Left ventricle myocardium superior (tissue), 1 donor: ENCODE measurements around the gene GJB3. TPM values are rescaled to one million over a fixed set of nuclear protein-coding genes. Genes with fewer than 3 reads are reported as not detected.
"Not testable (repeated sequence)": the region's sequence is repeated elsewhere in the genome, so short reads cannot be mapped to it uniquely, and the experiment has no call there.

ENCODE experiments used
- ATAC-seq: fragments of 200-7000 bp; cut with Tn5 transposase; one replicate; pipeline ENCODE4 v1.9.1; 2020; ENCODE audit warnings: mild to moderate bottlenecking, moderate library complexity
- DNase-seq: peaks from one replicate; pipeline ENCODE4 v3.0.0-alpha.2; 2020
- intact Hi-C: fragments of 100-400 bp; cut with micrococcal nuclease; formaldehyde crosslinking; loops from one replicate; pipeline ENCODE4 v1.11.0; 2022
- total RNA-seq: library from RNA; stranded (reverse); fragmentation: NEBNext Ultra II Directional; extraction: Animal tissue kit (Norgen Biotek cat#: 25700); gene quantifications from one replicate; pipeline ENCODE4 v1.2.1, GENCODE V29; 2021
- donor health status: DM: no; HTN: yes; CAD: no; lungs with severe emphysema.

The GJB3 gene
- total RNA-seq, 1 donor from 2014 or later = not detected

DNA sequence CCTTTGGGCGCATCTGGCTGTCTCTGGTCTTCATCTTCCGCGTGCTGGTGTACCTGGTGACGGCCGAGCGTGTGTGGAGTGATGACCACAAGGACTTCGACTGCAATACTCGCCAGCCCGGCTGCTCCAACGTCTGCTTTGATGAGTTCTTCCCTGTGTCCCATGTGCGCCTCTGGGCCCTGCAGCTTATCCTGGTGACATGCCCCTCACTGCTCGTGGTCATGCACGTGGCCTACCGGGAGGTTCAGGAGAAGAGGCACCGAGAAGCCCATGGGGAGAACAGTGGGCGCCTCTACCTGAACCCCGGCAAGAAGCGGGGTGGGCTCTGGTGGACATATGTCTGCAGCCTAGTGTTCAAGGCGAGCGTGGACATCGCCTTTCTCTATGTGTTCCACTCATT, 23.6 kb upstream of the GJB3 start:
- DNase-seq = no peak
- no peak for ATAC-seq
- intact Hi-C loops = no loop called here

DNA sequence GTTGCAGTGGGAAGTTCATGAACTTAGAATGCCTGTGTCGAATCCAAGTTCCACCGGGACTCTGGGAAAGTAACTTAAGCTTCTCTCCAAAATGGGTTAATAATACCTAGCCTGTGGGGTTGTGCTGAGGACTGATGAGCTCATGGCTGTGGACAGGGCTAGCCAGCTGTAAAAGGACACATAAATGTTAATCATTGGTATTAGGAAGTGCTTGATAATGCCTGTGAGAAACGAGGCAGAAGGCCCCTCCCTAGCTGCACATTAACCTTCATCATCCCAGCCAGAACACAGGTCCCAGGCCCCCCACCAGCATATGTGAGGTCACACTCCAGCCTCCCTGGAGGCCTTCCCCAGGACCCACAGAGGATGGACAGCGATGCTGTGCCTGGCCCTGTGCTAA, 22.3 kb upstream of the GJB3 start:
- intact Hi-C loops = no loop called here
- ATAC-seq (no peak), DNase-seq (no peak)

DNA sequence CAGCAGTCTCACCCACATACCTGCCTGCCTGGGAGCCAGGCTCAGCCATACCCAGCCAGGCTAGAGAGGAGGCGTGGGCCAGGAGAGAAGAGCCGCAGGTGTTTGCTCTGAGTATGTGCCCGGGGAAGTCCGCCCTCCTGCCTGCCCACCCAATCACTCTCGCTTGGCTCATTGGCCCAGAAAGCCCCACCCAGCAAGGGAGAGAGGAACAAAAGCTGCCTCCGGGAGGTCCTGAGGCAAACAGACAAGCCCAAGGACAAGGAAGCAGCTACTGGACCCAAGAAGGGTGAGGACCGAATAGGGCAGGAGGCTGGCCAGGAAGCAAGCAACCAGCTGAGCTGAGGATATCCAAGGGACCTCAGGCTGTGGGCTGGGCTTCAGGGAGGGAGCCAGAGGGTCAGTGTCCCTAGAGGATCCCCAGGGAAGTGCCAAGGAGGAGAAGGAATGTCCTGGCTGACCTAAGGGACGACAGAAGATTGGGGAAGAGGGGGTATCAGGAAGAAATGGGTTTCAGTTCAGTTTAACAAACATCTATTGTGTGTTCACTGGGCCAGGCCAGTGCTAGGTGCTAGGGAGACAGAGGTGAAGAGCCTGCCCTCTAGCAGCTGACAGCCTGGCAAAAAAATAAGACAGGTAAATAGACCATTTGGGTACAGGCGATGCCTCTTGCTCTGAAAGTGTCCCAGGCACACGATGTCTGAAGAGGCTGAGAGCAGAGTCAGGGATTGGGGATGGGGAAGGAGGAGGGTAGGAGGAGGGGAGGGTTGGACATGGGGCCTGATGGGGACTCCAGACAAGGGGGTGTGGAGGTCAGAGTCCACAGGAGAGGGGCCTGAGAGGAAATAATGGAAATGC, 21.3 kb upstream of the GJB3 start, which contains the start of gene GJB4:
Gene GJB4, plus strand, starts transcription at position 238 of the 855 bp plus-strand sequence. CDS start 1,515 bp downstream, outside the sequence.
- no peak for ATAC-seq
- intact Hi-C loops = no loop called here
- DNase-seq = no peak

DNA sequence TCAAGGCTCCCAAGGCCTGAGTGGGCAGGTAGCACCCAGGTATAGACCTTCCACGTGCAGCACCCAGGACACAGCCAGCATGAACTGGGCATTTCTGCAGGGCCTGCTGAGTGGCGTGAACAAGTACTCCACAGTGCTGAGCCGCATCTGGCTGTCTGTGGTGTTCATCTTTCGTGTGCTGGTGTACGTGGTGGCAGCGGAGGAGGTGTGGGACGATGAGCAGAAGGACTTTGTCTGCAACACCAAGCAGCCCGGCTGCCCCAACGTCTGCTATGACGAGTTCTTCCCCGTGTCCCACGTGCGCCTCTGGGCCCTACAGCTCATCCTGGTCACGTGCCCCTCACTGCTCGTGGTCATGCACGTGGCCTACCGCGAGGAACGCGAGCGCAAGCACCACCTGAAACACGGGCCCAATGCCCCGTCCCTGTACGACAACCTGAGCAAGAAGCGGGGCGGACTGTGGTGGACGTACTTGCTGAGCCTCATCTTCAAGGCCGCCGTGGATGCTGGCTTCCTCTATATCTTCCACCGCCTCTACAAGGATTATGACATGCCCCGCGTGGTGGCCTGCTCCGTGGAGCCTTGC, 19.7 kb upstream of the GJB3 start:
- ATAC-seq = no peak
- intact Hi-C loops = no loop called here
- no peak for DNase-seq

GRCh38 chr1:34761776-34762307, 19.2 kb upstream of the GJB3 start:
- ATAC-seq (no peak), DNase-seq (no peak)
- intact Hi-C loops = no loop called here

DNA sequence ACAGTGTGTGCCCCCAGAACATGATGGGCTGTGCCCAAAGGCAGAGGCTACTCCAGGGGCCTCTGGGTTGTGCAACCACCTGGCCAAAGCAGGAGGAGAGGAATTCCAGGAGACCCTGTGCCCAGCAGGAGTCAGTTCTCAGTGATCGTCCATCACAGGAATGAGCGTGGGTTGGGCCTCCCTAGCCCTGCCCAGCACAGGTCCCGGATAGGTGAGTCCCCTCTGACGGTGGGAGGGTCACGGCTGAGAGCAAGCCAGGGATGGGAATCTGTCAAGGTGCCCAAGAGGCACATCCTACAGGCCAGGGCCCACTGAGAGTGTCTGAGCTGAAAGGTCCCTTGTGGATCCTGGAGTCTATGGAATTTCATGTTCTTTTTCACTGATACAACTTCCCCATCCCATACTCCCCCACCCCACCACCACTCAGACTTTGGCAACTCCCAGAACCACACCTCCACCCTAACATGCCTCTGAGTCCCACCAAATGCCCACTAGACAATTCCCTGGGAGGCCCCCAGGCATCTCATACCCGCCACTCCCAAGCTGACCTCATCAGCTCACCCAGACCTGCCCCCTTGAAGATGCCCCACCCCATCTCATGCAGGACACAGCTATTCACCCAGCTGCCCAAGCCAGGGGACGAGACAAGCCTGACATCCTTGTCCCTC, 18.4 kb upstream of the GJB3 start:
- ATAC-seq (no peak), DNase-seq (no peak)
- intact Hi-C loops = no loop called here

GRCh38 chr1:34763142-34763781, 17.8 kb upstream of the GJB3 start:
- intact Hi-C loops = no loop called here
- no peak for DNase-seq
- ATAC-seq = no peak

DNA sequence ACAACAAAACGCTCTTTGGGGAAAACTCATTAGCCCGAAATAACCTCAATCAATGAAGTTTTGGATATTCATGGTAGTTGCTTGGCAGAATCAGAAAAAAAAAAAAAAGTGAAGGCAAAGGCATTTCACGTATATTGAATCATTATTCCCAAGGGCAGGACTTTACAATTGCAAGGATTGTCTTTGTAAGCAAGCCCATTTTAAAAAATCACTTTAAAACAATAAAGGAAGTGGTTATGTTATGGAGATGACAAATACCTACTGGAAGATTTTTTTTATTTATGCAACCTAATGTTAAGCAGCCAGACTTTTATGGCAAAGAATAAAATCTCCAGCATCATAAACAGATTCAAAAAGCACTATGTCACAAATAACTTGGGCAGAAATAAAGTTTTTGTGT, 12.2 kb upstream of the GJB3 start:
- intact Hi-C loops = no loop called here
- DNase-seq = no peak
- no peak for ATAC-seq

DNA sequence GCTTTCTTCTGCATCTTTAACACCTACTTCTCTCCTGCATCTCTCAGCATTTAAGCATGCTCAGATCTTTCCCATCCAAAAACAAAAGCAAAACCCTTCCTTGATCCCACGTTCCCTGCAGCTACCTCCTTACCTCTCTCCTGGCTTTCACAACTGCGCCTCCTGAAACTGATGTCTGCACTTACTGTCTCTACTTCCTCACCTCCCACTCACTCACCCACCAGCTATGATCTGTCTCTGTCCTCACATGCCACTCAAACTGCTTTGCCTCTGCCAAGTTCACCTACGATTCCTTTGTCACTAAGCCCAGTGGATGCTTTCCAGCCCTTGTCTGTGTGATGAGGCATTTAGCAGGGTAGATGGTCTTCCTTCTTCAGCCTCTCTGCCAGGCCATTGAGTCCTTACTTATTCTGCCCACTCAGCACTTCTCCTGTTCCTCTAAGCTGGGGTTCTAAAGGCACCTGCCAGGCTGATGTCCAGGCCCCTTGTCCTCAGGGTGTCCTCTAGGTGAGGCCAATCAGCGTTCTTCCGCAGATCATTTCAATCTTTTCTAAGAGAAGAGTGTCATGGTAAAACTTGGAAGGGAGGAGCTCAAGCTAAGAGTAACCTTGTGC, 10.0 kb upstream of the GJB3 start:
- DNase-seq (no peak), ATAC-seq (no peak)
- intact Hi-C loops = no loop called here

DNA sequence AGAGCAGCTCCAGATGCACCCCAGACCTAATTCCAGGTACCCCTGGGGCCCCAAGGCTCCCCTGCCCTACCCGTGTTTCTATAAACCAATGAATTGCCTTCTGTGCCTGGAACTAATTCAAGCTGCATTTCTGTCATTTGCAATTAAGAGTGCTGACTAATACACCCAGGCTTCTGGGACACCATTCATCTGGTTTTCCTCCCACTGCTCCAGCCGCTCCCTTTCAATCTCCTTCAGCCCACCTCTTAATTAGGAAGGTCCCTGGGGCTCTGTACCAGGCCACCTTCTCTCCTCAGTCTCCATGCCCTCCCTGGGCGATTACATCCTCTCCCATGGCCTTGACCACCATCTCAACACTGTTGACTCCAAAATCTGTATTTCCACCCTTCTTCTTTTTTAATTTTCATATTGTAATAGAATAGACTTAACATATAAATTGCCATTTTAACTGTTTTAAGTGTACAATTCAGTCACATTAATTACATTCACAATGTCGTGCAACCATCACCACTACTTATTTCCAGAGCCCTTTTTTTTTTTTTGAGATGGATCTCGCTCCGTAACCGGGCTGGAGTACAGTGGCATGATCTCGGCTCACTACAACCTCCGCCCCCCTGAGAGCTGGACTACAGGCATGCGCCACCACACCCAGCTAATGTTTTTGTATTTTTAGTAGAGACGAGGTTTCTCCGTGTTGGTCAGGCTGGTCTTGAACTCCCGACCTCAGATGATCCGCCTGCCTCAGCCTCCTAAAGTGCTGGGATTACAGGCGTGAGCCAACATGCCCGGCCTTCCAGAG, 9.2 kb upstream of the GJB3 start:
- intact Hi-C loops = no loop called here
- DNase-seq = no peak
- ATAC-seq = no peak

GRCh38 chr1:34773114-34773513, 7.9 kb upstream of the GJB3 start:
- intact Hi-C loops, DNase-seq, ATAC-seq: not testable (repeated sequence)

- intact Hi-C loops = no loop called here
- no peak for DNase-seq
These were observed 6.1 kb upstream of the GJB3 start for GRCh38 chr1:34774957-34775356.

GRCh38 chr1:34776911-34777310, 4.1 kb upstream of the GJB3 start:
- no peak for DNase-seq
- ATAC-seq = no peak
- intact Hi-C loops = no loop called here

More at GRCh38 chr1:34774957-34775356, 6.1 kb upstream of the GJB3 start:
- ATAC-seq = no peak

DNA sequence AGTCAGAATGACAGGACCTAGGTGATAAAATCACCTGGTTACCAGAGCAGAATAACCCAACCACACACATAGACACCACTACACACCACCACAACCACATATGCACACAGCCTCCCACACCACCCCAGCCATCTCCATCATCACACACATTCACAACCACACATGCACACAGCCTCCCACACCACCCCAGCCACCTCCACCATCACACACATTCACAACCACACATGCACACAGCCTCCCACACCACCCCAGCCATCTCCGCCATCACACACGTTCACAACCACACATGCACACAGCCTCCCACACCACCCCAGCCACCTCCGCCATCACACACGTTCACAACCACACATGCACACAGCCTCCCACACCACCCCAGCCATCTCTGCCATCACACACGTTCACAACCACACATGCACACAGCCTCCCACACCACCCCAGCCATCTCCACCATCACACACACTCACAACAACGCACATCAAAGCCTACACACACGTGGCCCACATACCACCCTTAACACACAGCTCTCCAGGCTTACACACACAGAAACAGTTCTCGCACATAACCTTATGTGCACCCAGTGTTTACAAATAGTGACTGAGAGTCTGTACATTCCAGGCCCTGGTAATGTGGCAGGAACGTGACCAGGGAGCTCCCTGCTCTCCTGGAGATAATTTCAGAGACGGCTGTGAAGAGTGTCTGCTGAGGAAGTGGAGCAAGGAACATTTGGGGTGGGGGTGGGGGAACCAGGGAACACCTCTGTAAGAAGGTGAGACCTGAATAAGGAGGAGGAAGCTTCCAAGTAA, 3.3 kb upstream of the GJB3 start:
- DNase-seq = no peak
- intact Hi-C loops = no loop called here
- ATAC-seq = no peak

DNA sequence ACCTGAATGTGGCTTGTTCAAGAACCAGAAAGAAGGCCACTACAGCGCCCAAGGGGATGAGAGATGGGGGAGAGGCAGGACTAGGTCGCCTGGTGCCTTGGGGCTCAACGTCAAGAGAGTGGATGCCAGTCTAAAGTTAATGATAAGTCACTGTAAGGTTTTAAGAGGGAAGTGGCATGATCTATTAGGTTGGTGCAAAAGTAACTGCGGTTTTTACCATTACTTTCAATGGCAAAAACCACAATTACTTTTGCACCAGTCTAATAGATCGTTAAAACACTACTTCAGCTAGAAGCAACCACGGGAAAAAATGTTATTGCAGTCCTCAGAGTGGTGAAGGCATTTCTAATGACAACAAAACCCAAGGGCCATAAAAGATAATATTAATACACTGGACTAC, 2.6 kb upstream of the GJB3 start:
- DNase-seq = no peak
- intact Hi-C loops = no loop called here
- no peak for ATAC-seq

GRCh38 chr1:34779005-34779404, 2.0 kb upstream of the GJB3 start:
- intact Hi-C loops = no loop called here
- DNase-seq (no peak), ATAC-seq (no peak)

- DNase-seq (no peak), ATAC-seq (no peak)
- intact Hi-C loops = no loop called here
These were observed 1.5 kb upstream of the GJB3 start for GRCh38 chr1:34779526-34779925.

DNA sequence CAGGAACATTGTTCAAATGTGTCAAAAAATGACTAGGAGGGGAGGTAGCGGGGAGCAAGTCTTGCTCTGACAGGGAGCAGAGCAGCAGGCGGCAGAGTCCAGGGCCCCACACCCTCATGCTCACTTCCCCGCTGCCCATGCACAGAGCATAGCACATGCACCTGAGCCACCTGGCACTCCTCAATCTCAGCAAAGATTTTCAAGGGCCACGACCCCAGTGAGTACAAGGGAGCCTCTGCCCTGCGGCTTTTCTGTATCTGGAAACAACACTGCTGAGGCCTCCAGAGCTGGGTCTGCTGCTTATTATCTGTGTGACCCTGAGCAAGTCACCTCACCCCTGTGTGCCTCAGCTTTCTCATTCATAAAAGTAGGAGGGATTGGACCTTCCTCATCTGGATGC, 1.1 kb upstream of the GJB3 start:
- DNase-seq (no peak), ATAC-seq (no peak)
- intact Hi-C loops = no loop called here
